HG03565 (cell line): Measurements from ENCODE around the gene ABAT.
"Not testable (repeated sequence)": the region's sequence is repeated elsewhere in the genome, so short reads cannot be mapped to it uniquely, and the experiment has no call there.

Source experiments
- ATAC-seq: cut with Tn5 transposase; IDR thresholded peaks from one replicate; pipeline ENCODE4 v1.9.1; 2021; ENCODE audit warnings: mild to moderate bottlenecking, moderate library complexity; ENCODE audit not compliant: unreplicated experiment

ABAT gene

GRCh38 chr16:8774208-8774607 lies 99.8 kb downstream of the ABAT start:
- no peak for ATAC-seq

GRCh38 chr16:8775359-8775758 lies 100.9 kb downstream of the ABAT start:
- ATAC-seq, result no peak

GRCh38 chr16:8776129-8776584 lies 101.7 kb downstream of the ABAT start:
- ATAC-seq, result no peak

DNA sequence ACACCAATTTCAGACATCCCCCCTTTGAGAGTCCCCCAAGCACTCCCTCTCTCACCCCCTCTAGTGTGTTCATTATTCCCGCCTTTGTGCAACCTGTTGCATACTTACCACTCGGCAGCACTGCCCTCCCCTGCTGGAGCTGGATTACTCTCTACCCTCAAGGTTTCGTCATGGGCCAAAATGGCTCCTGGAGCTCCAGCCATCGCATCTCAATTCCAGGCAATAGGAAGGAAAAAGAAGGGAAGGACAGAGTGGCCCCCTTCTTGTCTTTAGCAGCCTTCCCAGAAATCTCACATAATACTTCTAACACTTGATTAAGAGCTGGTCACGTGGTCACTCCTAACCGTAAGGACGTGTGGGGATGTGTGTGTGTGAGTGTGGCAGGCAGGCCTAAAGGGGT lies 102.8 kb downstream of the ABAT start:
- ATAC-seq, result no peak

GRCh38 chr16:8781797-8782196 lies 107.4 kb downstream of the ABAT start:
- ATAC-seq, result no peak

DNA sequence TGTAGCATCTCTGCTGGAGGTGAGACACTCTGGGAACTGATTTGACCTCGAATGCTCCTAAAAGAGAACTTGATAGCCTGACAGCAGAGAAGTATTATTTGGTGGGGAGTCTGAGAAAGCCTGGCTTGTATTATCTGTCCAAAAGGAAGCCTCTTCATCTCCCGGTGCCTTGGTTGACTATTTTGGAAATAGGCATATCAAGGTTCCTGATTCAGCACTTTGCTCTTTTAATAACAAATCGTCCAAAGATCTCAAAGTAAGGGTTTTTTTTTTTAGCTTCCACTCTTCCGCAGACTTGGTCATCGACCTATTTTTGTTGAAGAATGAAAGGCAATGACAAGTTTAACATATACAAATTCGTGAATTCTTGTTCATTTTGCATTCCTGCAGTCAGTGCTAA lies 108.3 kb downstream of the ABAT start:
- no peak for ATAC-seq

- ATAC-seq, result no peak
Observed at GRCh38 chr16:8785408-8785807, 111.0 kb downstream of the ABAT start.

DNA sequence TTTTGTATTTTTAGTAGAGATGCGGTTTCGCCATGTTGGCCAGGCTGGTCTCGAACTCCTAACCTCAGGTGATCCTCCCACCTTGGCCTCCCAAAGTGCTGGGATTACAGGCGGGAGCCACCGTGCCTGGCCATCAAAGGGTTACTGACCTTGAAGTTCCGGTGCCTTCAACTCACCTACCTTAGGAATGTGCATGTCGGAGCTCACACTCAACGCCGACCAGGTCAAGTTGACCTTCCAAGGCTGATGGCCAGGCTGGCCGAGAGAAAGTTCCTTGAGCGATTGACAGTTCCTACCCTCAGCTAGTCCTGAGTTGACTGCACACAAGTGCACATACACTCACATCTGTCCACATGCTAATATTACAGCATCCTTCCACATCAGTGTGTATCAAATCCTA lies 111.9 kb downstream of the ABAT start:
- ATAC-seq, result not testable (repeated sequence)

DNA sequence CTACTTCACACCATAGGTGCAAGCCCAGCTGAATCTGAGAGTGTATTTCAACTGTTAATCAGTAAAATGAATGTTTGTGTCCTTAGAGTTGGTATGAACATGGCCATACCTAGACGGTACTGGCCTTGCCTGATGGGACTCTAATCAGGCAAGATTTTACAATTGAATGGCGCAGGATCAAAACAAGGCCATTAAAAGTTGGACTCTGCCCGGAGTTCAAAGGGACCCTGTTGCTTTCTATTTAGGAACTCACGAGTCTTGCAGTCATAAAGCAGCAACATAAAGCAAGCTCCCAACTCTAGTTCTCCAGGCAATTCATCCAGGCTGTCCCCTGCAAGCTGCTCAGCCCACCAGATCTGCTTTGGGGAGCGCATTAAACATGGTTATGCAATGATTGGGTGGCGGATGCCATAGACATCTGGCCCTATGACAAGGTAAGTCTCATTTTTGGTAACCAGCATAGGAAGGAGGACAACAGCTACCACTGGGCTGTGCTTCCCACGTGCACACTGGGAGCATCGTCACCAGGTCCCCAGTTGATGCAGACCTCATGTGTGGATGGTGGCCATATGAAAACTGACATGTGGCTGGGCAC lies 114.3 kb downstream of the ABAT start:
- ATAC-seq, result no peak

GRCh38 chr16:8795091-8795490 lies 120.7 kb downstream of the ABAT start:
- ATAC-seq, result no peak

DNA sequence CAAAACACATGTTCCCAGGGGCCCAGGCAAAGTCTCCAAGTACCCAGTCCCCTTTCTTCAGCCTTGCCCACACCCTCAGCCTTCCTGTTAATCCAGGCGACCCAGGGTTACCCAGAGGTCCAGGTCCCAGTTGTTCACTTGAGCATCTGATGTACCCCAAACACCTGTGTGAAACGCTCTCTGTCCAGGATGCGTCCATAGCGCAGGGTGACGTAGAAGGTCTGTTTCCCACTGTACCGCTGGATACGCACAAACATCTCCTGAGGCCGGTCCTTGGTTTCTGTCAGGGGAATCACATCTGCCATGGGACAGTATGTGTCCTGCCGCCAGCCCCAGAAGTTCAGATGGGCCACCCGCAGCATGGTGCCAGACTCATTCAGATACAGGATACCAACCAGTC lies 121.4 kb downstream of the ABAT start:
- no peak for ATAC-seq

GRCh38 chr16:8796469-8797363 lies 122.3 kb downstream of the ABAT start:
- ATAC-seq, result no peak

DNA sequence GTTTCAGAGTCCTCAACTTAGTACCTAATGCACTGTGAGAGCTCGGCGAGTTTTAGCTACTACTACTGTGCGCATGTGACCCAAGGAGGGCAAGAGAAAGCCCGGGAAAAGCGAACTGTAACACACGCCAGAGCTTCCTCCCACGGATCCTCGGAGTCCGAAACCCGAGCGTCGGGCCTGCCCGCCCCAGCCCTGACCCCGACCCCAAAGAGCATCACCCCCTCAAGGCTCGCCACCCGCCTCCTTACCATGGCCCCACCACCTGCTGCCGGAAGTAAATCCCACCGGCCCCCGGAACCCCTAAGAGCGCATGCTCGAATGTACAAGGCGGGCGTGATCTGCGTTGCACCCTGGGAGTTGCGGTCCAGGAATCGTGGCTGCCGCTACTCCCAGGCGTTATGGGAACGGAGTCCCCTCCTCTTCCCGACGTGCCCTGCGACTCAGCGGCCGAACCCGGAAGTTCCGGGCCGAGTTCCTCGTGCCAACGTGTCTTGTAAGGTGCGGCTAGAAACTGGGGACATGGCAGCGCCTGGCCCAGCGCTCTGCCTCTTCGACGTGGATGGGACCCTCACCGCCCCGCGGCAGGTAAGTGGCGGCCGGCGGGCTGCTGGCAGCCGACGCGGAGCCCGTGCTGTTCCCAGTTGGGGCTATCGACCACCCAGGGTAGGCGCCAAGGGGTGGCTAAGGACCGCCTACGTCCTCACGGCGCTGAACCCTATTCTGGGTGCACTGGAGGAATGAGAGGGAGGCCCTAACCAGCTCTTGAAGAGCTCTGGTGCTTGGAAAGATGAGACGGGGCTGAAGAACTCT lies 123.2 kb downstream of the ABAT start, which contains the start of the genes PMM2 and TMEM186:
TSS of gene PMM2 (plus strand) at position 476 of the 810 bp plus-strand sequence. CDS start at position 520, 44 bp downstream.
TSS of gene TMEM186 (minus strand) at position 276 of the 810 bp plus-strand sequence. CDS start at position 251, 25 bp downstream.
- peak; percentile 88 for ATAC-seq

- ATAC-seq, result no peak
Observed at GRCh38 chr16:8798174-8798527, 123.7 kb downstream of the ABAT start.

- ATAC-seq, result no peak
Observed at GRCh38 chr16:8798535-8799157, 124.2 kb downstream of the ABAT start.

GRCh38 chr16:8801701-8802100 lies 127.3 kb downstream of the ABAT start:
- no peak for ATAC-seq

DNA sequence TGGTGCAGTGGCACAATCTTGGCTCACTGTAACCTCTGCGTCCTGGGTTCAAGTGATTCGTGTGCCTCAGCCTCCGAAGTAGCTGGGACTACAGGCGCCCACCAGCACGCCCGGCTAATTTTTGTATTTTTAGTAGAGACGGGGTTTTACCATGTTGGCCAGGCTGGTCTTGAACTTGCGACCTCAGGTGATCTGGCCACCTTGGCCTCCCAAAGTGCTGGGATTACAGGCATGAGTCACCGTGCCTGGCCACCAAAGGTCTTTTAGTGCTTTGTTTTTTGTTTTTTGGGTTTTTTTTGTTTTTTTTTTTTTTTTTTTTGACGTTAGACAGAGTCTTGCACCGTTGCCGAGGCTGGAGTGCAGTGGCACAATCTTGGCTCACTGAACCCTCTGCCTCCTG lies 129.3 kb downstream of the ABAT start:
- not testable (repeated sequence) for ATAC-seq

GRCh38 chr16:8804313-8804712 lies 129.9 kb downstream of the ABAT start:
- ATAC-seq, result no peak

DNA sequence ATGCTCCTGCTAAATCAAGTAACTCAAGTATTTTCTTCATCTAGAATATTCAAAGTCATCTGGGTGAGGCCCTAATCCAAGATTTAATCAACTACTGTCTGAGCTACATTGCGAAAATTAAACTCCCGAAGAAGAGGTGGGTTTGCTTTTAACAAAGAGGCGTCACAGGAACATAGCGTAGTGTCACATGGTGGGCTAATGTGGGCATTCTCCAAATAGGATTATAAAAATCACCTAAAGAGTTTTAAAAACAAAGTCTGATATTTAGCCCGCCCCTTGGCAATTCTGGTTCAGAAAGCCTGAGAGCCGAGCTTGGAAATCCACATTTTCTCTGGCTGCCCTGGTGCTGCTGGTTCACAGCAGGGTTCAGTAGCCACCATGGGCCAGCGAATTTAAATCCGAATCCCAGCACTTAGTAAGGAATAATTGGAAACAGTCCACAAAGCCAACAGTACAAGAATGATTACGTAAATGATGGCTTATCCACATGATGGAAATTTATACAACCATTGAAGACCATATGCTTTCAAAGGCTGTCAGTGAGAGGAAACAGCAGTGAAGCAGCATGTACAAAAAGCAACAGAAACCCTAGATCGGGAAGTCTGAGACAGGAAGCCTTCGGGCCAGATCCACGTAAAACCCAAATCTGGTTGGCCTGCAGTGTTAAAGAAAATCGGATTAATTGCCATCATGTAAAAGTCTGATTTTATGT lies 132.0 kb downstream of the ABAT start:
- no peak for ATAC-seq

GRCh38 chr16:8807189-8807588 lies 132.8 kb downstream of the ABAT start:
- ATAC-seq, result no peak
